Sigmoid colon (tissue), 4 donors: ENCODE data around the gene CDHR4.

Experiments used
- EP300 ChIP-seq, 4 donors: sonication (generic); formaldehyde crosslinking; IDR thresholded peaks; one replicate each; pipeline ENCODE4 v1.6.1; 2017; ENCODE audit warnings: antibody characterized with exemption in 4 of 4
- POLR2A ChIP-seq, 2 donors: fragments of 450-650 bp; IDR thresholded peaks; one replicate each; pipeline ENCODE4 v1.6.1; 2016; ENCODE audit warnings: antibody characterized with exemption in 2 of 2, mild to moderate bottlenecking in 2 of 2, moderate library complexity in 2 of 2
- POLR2AphosphoS5 ChIP-seq, 4 donors: sonication (generic); formaldehyde crosslinking; IDR thresholded peaks; one replicate each; pipeline ENCODE4 v1.6.1; 2017; ENCODE audit warnings: antibody characterized with exemption in 4 of 4
- TF ChIP-seq, protein P1 (sequence below), 4 experiments: fragments of 450-650 bp in 3 of 4; fragments of 200-600 bp in 1 of 4; IDR thresholded peaks; one replicate each; pipeline ENCODE4 v1.5.1; 2016 to 2019; ENCODE audit warnings: antibody characterized with exemption in 4 of 4, mild to moderate bottlenecking in 3 of 4, moderate library complexity in 2 of 4

DNA sequence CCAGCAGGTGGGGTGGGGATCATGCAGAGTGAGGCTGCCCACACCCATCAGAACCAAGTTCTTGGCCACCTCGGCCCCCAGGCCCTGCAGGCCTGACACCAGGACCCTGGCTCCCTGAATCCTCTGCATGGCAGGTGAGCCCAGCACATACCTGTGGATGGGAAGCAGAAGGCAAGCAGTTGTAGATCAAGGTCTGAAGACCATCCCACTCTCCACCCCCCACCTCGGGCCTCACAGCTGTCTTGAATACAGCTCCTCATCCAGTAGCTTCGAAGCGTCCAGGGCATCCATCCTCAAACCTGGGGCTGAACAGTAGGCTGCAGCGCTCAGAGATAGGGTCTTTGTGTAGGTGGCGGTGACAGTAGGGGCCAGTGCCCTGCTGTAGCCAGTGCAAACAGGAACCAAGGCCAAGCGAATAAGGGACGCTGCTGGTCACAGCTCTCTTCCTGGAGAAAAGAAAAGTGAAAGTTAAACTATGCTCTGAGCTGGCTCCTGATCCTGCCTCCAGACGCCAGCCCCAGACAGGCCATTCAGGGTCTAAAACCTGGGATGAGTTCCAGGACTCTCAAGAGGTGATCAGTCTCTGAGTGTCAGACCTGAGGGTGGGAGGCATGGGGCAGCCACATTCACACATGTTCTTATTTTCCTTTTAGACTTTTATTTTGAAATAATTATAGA lies 14.0 kb upstream of the CDHR4 start, which contains the start of gene UBA7:
- TF ChIP-seq, protein P1, sequence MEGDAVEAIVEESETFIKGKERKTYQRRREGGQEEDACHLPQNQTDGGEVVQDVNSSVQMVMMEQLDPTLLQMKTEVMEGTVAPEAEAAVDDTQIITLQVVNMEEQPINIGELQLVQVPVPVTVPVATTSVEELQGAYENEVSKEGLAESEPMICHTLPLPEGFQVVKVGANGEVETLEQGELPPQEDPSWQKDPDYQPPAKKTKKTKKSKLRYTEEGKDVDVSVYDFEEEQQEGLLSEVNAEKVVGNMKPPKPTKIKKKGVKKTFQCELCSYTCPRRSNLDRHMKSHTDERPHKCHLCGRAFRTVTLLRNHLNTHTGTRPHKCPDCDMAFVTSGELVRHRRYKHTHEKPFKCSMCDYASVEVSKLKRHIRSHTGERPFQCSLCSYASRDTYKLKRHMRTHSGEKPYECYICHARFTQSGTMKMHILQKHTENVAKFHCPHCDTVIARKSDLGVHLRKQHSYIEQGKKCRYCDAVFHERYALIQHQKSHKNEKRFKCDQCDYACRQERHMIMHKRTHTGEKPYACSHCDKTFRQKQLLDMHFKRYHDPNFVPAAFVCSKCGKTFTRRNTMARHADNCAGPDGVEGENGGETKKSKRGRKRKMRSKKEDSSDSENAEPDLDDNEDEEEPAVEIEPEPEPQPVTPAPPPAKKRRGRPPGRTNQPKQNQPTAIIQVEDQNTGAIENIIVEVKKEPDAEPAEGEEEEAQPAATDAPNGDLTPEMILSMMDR (IDR thresholded peaks at IDR 0.05), result no peak
- no peak for TF ChIP-seq EP300 (IDR thresholded peaks at IDR 0.05)
- peak in 2 of 4 donors; percentile 34 to 41 for TF ChIP-seq POLR2AphosphoS5 (IDR thresholded peaks at IDR 0.05)
- no peak for TF ChIP-seq POLR2A (IDR thresholded peaks at IDR 0.05)
